ENCODE measurements around the gene LEUTX. TPM values are rescaled to one million over a fixed set of nuclear protein-coding genes. Genes with fewer than 3 reads are reported as not detected.

LEUTX gene
- total RNA-seq, 2 donors from 2014 or later: not detected

- Histone ChIP-seq H3K4me1 (ENCODE audit: control insufficient read depth, insufficient read depth, low read length) (no peaks in the 10 kb centered on the region), H3K9me3 (ENCODE audit: control insufficient read depth, low read length) (no peaks in the 10 kb centered on the region), H3K27ac (ENCODE audit: low read depth, low read length) (no peak overlapping the region), H3K9ac (ENCODE audit: extremely low read depth, low read length, poor library complexity, severe bottlenecking) (no peak overlapping the region), H3K36me3 (ENCODE audit: control insufficient read depth, insufficient read depth, low read length) (no peaks in the 10 kb centered on the region), H3K27me3 (ENCODE audit: control insufficient read depth, insufficient read depth, low read length, poor library complexity, severe bottlenecking) (peaks cover 17% of the 10 kb centered on the region), H3K4me3 (ENCODE audit: low read length) (no peak overlapping the region)
- no peaks in the 10 kb centered on the region for H3K36me3 Mint-ChIP-seq (ENCODE audit: low read depth)
- H3K4me3 Mint-ChIP-seq: no peak overlapping the region
- no peaks in the 10 kb centered on the region for H3K9me3 Mint-ChIP-seq
- TF ChIP-seq, protein P1, sequence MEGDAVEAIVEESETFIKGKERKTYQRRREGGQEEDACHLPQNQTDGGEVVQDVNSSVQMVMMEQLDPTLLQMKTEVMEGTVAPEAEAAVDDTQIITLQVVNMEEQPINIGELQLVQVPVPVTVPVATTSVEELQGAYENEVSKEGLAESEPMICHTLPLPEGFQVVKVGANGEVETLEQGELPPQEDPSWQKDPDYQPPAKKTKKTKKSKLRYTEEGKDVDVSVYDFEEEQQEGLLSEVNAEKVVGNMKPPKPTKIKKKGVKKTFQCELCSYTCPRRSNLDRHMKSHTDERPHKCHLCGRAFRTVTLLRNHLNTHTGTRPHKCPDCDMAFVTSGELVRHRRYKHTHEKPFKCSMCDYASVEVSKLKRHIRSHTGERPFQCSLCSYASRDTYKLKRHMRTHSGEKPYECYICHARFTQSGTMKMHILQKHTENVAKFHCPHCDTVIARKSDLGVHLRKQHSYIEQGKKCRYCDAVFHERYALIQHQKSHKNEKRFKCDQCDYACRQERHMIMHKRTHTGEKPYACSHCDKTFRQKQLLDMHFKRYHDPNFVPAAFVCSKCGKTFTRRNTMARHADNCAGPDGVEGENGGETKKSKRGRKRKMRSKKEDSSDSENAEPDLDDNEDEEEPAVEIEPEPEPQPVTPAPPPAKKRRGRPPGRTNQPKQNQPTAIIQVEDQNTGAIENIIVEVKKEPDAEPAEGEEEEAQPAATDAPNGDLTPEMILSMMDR (conservative IDR thresholded peaks at IDR 0.05): no peak
- WGBS, 2 experiments (ENCODE audit: insufficient coverage in 1 of 2, insufficient read length in 1 of 2): 84 to 88% methylated on average over 2 to 3 of the region's 3 CpGs
- H3K27ac Mint-ChIP-seq: no peak overlapping the region
- H3K4me1 Mint-ChIP-seq: no peaks in the 10 kb centered on the region
- no peak for DNase-seq
- H3K27me3 Mint-ChIP-seq (ENCODE audit: insufficient read depth): peaks cover 5% of the 10 kb centered on the region
These were observed 41.3 kb upstream of the LEUTX start for GRCh38 chr19:39737351-39737750.

DNA sequence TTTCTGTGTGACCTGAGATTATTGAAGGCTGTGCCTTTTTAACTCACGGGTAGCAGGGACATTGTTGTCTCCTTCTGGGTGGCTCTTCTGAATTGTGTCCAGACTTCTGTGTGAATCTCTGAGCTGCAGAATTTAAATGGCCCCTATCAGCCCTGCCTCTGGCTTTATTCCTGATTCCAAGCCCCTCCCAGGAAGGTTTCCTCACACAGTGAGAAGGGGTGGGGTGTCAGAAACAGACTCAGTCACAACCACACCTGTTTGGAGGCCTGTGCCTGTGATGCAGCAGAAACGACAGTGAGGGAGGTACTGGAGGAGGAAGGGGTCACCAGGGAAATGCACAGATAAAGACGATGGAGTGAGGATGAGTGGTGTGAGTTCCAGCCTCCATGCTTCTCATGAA is 40.8 kb upstream of the LEUTX start, which contains the start of gene CLC:
CLC (minus strand) TSS at position 139 of the 400 bp plus-strand sequence; CDS start at position 62, 77 bp downstream.
- Histone ChIP-seq H3K27ac (ENCODE audit: low read depth, low read length) (no peak within 1 kb of the TSS), H3K27me3 (ENCODE audit: control insufficient read depth, insufficient read depth, low read length, poor library complexity, severe bottlenecking) (peaks cover 22% of the 10 kb centered on the region), H3K9me3 (ENCODE audit: control insufficient read depth, low read length) (no peaks in the 10 kb centered on the region), H3K4me1 (ENCODE audit: control insufficient read depth, insufficient read depth, low read length) (no peaks in the 10 kb centered on the region), H3K4me3 (ENCODE audit: low read length) (no peak within 1 kb of the TSS), H3K36me3 (ENCODE audit: control insufficient read depth, insufficient read depth, low read length) (no peaks in the 10 kb centered on the region), H3K9ac (ENCODE audit: extremely low read depth, low read length, poor library complexity, severe bottlenecking) (no peak within 1 kb of the TSS)
- no peak for DNase-seq
- Mint-ChIP-seq H3K4me1 (no peaks in the 10 kb centered on the region), H3K9me3 (no peaks in the 10 kb centered on the region), H3K27ac (no peak within 1 kb of the TSS), H3K36me3 (ENCODE audit: low read depth) (no peaks in the 10 kb centered on the region), H3K27me3 (ENCODE audit: insufficient read depth) (peaks cover 8% of the 10 kb centered on the region), H3K4me3 (no peak within 1 kb of the TSS)
- TF ChIP-seq, protein P1 (conservative IDR thresholded peaks at IDR 0.05): no peak
- 73 to 78% methylated on average over 2 to 3 of the region's 3 CpGs for WGBS, 2 experiments (ENCODE audit: insufficient coverage in 1 of 2, insufficient read length in 1 of 2)

GRCh38 chr19:39738814-39739213 is 39.8 kb upstream of the LEUTX start:
- Mint-ChIP-seq H3K4me3 (no peak overlapping the region), H3K4me1 (no peaks in the 10 kb centered on the region), H3K27me3 (ENCODE audit: insufficient read depth) (peaks cover 9% of the 10 kb centered on the region), H3K9me3 (no peaks in the 10 kb centered on the region), H3K36me3 (ENCODE audit: low read depth) (no peaks in the 10 kb centered on the region), H3K27ac (no peak overlapping the region)
- H3K4me3 ChIP-seq (ENCODE audit: low read length): no peak overlapping the region
- TF ChIP-seq, protein P1 (conservative IDR thresholded peaks at IDR 0.05): no peak
- WGBS, 2 experiments (ENCODE audit: insufficient coverage in 1 of 2, insufficient read length in 1 of 2): 69 to 83% methylated on average over 1 to 3 of the region's 3 CpGs
- no peak for DNase-seq
- peaks cover 22% of the 10 kb centered on the region for H3K27me3 ChIP-seq (ENCODE audit: control insufficient read depth, insufficient read depth, low read length, poor library complexity, severe bottlenecking)
- no peaks in the 10 kb centered on the region for H3K9me3 ChIP-seq (ENCODE audit: control insufficient read depth, low read length)
- H3K9ac ChIP-seq (ENCODE audit: extremely low read depth, low read length, poor library complexity, severe bottlenecking): no peak overlapping the region
- H3K36me3 ChIP-seq (ENCODE audit: control insufficient read depth, insufficient read depth, low read length): no peaks in the 10 kb centered on the region
- no peak overlapping the region for H3K27ac ChIP-seq (ENCODE audit: low read depth, low read length)
- no peaks in the 10 kb centered on the region for H3K4me1 ChIP-seq (ENCODE audit: control insufficient read depth, insufficient read depth, low read length)

Data from endodermal cell (in vitro differentiated cells).